DOHH2 (cell line): ENCODE results near the gene DCHS2.

Source experiments
- CTCF ChIP-seq: fragments of 200-600 bp; sonication (generic); IDR thresholded peaks from one replicate; pipeline ENCODE4 v1.5.1; 2014; ENCODE audit warnings: antibody characterized with exemption, mild to moderate bottlenecking, low read depth, low read length; ENCODE audit not compliant: poor library complexity, severe bottlenecking
- EZH2phosphoT487 ChIP-seq: fragments of 200-600 bp; sonication (generic); IDR thresholded peaks from 2 replicates; pipeline ENCODE4 v1.6.1; 2017; ENCODE audit warnings: borderline replicate concordance, mild to moderate bottlenecking, antibody characterized with exemption, low read length, moderate library complexity, mixed read lengths

- no peak for TF ChIP-seq CTCF
- no peak for TF ChIP-seq EZH2phosphoT487
These were observed 280.1 kb downstream of the DCHS2 start for GRCh38 chr4:154211506-154211905.
